Stimulated activated naive CD4-positive, alpha-beta T cell (primary cell): ENCODE measurements around the gene MRPS21.
"Not testable (repeated sequence)": the region's sequence is repeated elsewhere in the genome, so short reads cannot be mapped to it uniquely, and the experiment has no call there.

Source experiments
- DNase-seq, 6 experiments: peaks; one replicate each; lab custom pipeline; 2025; lab: John Stamatoyannopoulos, UW

MRPS21 gene

DNA sequence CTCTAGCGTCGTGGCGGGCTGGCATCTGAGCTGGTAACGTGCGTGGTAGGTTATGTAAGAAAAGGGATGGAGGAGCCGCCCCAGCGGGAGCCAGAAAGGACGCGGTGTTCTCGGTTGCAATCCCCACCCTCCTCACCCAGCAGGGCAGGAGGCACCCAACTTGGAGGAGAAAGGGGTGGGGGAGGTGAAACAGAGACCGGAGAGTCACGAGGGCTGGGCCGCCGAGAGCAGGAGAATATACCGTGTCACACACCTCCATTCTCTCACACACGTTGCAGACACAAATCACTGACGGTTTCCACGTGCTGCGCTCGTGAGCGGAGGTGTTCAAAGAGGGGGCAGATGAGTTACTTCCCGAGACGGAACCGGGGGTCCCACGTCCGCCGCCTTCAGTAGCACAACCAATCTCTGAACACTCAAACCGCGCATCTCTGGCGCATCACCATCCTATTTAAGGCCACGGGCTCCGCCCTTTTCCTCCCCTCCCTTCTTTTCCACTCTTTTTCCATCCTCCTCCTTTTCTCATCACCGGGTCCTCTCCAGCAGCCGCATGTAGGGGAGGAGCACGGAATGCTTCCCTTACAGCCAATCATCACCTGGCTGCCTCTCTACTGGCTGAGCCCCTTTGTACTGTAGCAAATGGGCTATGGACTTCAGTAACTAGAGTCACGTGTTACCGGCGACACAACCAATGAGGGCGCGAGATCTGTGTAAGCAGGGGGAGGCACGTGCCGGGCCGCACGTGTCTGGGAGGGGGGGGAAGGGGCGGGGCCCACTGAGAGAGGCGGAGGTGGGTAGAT, 11.7 kb upstream of the MRPS21 start, which contains the start of gene CIART:
CIART (plus strand) TSS at position 797 of the 800 bp plus-strand sequence. CDS start 714 bp downstream, outside the sequence.
- DNase-seq = peak; percentile 61 to 89 (median 85)

DNA sequence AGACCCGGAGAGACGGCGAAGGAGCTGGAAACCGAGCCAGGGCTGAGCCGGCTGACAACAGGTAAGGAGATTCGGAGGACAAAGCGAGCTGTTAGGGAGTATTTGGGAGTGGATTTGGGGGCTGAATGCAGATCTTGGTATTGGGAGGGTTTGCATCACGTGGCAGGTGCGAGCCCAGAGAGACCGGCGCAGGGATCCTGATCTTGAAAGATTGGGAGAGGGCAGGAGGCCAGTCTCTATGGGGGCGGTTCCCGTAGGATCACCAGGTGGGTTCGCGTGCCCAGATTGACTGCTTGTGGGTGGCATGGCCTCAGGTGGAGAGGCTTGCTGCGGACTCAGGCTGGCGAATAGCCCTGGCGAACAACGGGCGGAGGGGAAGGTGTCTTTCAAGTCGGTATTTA, 11.1 kb upstream of the MRPS21 start:
- peak in 1 of 6 experiments; percentile 5 for DNase-seq

GRCh38 chr1:150283260-150283659, 10.4 kb upstream of the MRPS21 start:
- DNase-seq = no peak

DNA sequence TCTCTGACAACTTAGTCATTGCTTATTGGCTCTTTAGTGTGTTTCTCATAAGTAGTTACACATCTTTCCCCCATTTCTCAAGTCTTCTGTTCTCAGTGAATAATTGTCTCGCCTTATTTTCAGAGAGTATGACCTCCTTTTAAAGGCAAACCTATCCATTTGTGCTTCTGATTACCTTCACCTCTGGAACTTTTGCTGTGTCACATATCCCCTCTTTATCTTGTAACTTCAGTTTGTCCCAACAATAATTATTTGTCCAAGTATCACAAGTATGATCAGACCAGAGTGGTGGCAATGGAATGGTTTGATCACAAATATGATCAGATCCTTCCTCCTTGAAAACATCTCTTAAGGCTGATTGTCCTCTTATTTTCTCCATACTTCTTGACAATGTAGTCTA, 5.3 kb upstream of the MRPS21 start:
- no peak for DNase-seq

DNA sequence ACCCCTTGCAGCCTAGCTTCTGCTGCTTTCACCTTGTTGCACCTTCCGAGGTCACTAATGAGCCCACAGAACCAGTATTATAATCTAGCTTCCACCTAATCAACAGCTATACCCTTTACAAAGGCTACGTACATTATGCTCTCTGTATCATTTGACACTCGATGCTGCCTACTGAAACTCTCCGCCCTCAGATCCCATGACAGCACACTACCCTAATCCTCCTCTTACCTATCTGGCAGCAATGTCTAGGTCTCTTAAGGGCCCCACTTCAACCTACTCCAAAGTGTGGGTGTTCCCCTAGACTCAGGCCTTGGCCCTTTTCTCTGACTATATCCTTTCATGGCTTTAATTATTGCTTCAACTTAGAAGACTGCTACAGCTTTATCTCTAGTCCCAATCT, 4.8 kb upstream of the MRPS21 start:
- DNase-seq = no peak

DNA sequence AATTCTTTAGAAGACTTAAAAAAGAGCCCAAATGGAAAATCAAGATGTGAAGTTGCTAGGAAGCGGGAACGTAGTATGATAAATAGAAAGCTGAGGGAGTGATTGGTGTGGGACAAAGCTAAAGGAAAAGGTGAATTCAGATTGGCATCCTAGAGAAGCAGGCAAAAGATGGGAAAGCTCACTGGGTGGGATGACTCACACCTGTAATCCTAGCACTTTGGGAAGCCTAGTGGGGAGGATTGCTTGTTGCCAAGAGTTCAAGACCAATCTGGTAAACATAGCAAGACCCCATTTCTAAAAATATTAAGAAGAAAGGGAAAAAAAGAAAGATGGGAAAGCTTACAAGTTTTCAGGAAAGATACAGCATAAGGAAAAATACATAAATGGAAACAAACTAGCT, 1.8 kb downstream of the MRPS21 start:
- no peak for DNase-seq

- no peak for DNase-seq
Observed at GRCh38 chr1:150299716-150300115, 6.1 kb downstream of the MRPS21 start.

DNA sequence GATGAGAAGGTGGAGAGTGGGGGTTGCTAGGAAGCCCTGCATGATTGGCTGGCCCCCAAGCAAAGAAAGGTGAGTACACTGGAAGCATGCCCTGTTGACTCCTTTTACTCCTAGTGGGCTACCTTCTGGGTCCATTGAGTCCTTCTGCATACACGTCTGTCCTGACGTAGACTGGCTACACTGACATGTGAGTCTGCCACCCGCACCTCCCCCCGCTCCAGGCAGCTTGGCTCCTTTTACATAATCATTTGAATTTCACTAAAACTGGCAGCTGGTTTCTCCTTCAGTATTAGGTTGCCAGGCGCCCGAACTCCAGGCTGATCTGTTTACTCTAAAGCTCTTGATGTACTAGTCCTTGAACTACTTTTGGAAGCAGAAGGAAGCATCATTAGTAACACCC, 8.7 kb downstream of the MRPS21 start:
- no peak for DNase-seq

- no peak for DNase-seq
Observed at GRCh38 chr1:150302902-150303301, 9.2 kb downstream of the MRPS21 start.

DNA sequence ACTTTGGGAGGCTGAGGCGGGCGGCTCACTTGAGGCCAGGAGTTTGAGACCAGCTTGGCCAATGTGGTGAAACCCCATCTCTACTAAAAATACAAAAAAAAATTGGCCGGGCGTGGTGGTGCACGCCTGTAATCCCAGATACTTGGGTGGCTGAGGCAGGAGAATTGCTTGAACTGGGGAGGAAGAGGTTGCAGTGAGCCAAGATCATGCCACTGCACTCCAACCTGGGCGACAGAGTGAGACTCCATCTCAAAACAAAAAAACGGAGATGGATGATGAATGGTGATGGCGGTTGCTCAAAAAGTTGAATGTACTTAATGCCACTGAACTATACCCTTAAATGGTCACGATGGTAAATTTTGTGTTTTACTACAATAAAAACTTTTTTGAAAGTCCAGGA, 14.9 kb downstream of the MRPS21 start:
- not testable (repeated sequence) for DNase-seq

GRCh38 chr1:150309758-150310508, 16.3 kb downstream of the MRPS21 start:
- DNase-seq = no peak

DNA sequence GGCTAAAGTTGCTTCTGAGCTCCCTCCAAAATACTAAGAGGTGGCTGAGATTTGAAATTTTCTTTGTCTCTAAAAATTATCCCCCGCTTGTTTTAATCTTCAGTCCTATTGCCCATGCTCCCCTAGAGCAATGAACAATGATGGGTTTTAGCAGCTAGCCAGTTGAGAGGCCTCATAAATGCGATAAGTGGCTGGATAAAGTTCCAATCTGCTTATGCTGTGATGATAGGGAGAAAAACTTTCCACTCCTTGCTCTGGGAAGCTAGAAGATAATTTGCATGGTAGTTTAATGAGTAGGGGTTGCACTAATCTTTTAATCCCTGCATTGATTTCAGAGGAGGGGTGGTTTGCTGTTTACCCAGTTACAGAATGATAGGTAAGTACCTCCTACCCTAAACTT, 18.1 kb downstream of the MRPS21 start:
- DNase-seq = no peak

DNA sequence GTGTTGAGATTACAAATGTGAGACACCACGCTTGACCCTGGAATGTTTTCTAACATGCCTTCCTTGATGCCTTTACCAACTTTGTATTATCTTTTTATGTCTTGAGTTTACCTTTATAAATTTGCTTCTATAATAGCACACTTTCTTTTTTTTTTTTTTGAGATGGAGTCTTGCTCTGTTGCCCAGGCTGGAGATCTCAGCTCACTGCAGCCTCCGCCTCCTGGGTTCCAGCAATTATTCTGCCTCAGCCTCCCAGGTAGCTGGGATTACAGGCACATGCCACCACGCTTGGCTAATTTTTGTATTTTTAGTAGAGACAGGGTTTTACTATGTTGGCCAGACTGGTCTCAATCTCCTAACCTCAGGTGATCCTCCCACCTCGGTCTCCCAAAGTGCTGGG, 21.0 kb downstream of the MRPS21 start:
- DNase-seq = not testable (repeated sequence)

DNA sequence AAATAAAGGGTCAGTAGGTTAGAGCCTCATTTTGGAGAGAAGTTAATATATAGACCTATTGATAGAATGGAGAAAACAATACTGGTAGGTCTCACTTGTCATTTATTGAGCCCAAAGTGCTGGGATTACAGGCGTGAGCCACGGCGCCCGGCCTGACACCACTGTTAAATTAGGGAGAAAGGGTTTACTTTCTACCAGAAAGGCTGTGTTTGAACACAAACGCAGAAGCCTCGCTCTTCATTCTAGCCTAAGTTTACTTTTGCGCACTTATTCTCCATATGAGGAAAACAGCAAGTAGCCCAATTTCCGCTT, 27.0 kb downstream of the MRPS21 start:
- DNase-seq = no peak

DNA sequence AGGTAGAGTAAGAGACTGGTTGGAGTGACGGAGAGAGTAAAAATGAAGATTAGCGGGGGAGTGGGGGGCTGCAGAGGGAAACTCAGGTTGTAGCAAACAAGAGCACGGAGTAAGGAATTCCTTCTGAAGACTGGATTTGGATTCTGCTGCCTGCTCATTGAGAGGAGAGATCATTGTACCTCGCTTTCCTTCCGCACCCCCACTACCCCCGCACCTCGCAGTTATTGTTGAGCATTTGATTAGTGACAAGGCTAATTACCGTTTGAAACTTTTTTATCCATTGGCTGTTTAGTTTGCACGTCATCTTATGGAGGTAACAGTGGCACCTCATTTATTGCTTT, 28.1 kb downstream of the MRPS21 start:
- DNase-seq = peak in 2 of 6 experiments; percentile 14 to 23

- no peak for DNase-seq
Observed at GRCh38 chr1:150322310-150322709, 28.6 kb downstream of the MRPS21 start.

- DNase-seq = no peak
Observed at GRCh38 chr1:150332651-150333290, 39.1 kb downstream of the MRPS21 start.

DNA sequence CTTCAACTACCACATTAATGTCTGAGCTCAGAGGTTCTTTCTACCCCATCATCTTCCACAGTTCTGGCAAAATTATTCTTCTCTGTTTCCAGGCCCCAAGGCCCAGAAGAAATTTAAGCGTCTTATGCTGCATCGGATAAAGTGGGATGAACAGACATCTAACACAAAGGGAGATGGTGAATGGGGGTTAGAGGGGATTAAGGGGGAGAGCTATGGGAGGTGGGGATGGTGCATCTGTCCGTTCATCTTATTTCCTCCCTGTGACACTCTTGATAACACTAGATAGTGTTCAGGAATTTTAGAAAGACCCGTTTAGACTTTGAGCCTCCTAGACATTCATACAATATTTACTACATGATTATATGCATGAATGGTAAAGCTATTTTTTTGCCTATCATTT, 52.7 kb downstream of the MRPS21 start:
- no peak for DNase-seq

GRCh38 chr1:150352866-150353265, 59.2 kb downstream of the MRPS21 start:
- no peak for DNase-seq
